GM21619 (cell line): ENCODE data around the gene TNFSF10.

Experiments used
- ATAC-seq: cut with Tn5 transposase; IDR thresholded peaks from one replicate; pipeline ENCODE4 v1.9.1; 2021; ENCODE audit not compliant: unreplicated experiment

Gene TNFSF10

DNA sequence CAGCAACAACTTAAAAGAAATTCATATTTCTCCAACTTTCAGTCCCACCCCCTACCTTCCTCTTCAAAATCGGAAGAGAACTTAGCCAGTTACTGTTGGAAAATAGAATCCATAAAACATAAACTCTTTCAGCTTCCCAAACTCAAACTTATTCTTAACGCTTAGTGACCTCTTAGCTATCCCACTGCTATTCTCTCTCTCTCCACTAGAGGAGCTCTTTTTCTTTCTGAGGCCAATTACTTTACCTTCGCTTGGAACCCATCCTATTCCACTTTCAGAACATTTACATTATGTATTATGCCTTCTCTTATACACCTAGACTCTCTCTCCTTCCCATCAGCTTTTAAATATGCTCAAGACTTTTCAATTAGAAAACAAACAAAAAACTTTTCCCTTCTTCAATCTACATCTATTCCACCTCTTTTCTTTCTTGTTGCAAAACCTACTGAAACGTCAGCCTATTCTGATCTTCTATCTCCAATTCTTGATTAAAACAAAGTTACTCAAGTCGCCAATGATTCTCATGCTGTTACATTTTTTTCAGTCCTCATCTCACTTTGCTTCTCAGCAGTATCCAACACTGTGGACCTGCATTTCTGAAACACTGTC is 61.6 kb downstream of the TNFSF10 start:
- ATAC-seq, result peak; percentile 50

DNA sequence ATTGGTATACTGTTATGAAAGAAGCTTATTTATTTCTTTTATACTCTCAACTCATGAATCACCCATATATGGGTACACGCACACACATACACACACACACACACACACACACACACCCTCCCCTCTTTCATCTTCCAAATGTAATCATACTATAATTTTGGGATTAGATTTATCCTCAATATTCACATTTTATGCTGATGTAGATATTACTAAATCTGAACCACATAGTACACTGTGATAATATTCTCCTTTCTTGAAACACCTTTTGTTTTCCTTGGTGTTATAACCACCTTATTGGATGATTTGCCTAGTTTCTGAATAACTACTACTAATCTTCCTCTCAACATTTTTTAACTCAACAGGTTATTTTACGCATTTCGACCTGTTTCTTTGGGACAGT is 66.8 kb downstream of the TNFSF10 start:
- no peak for ATAC-seq
